ENCODE measurements around the gene MATCAP1.

- TF ChIP-seq CUX1 (IDR thresholded peaks at IDR 0.05; ENCODE audit: insufficient replicate concordance, low read depth, low read length) = no peak
- TF ChIP-seq EP300 (IDR thresholded peaks at IDR 0.05; ENCODE audit: borderline replicate concordance in 1 of 2, control insufficient read depth in 1 of 2, low read depth in 2 of 2, low read length in 2 of 2) = no peak
- TF ChIP-seq CTCF (IDR thresholded peaks at IDR 0.05 in 2 of 3, conservative IDR thresholded peaks at IDR 0.05 in 1 of 3; ENCODE audit: control insufficient read depth in 2 of 3, extremely low read depth in 1 of 3, insufficient read depth in 1 of 3, low read depth in 3 of 3, low read length in 3 of 3) = no peak
- TF ChIP-seq ATF7 (IDR thresholded peaks at IDR 0.05; ENCODE audit: low read depth) = no peak
- no peak for TF ChIP-seq PAX5 (IDR thresholded peaks at IDR 0.05; ENCODE audit: borderline replicate concordance, low read depth, low read length)
- no peak for TF ChIP-seq MXI1 (IDR thresholded peaks at IDR 0.05; ENCODE audit: low read depth, low read length)
- no peak for TF ChIP-seq JUND (IDR thresholded peaks at IDR 0.05; ENCODE audit: low read depth, low read length)
- no peak for TF ChIP-seq ZBED1 (IDR thresholded peaks at IDR 0.05; ENCODE audit: borderline replicate concordance)
- TF ChIP-seq SKIL (IDR thresholded peaks at IDR 0.05; ENCODE audit: low read depth, poor library complexity, severe bottlenecking) = no peak
- TF ChIP-seq, protein P1, sequence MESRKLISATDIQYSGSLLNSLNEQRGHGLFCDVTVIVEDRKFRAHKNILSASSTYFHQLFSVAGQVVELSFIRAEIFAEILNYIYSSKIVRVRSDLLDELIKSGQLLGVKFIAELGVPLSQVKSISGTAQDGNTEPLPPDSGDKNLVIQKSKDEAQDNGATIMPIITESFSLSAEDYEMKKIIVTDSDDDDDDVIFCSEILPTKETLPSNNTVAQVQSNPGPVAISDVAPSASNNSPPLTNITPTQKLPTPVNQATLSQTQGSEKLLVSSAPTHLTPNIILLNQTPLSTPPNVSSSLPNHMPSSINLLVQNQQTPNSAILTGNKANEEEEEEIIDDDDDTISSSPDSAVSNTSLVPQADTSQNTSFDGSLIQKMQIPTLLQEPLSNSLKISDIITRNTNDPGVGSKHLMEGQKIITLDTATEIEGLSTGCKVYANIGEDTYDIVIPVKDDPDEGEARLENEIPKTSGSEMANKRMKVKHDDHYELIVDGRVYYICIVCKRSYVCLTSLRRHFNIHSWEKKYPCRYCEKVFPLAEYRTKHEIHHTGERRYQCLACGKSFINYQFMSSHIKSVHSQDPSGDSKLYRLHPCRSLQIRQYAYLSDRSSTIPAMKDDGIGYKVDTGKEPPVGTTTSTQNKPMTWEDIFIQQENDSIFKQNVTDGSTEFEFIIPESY (IDR thresholded peaks at IDR 0.05) = no peak
- TF ChIP-seq, protein P2, sequence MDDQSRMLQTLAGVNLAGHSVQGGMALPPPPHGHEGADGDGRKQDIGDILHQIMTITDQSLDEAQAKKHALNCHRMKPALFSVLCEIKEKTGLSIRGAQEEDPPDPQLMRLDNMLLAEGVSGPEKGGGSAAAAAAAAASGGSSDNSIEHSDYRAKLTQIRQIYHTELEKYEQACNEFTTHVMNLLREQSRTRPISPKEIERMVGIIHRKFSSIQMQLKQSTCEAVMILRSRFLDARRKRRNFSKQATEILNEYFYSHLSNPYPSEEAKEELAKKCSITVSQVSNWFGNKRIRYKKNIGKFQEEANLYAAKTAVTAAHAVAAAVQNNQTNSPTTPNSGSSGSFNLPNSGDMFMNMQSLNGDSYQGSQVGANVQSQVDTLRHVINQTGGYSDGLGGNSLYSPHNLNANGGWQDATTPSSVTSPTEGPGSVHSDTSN (IDR thresholded peaks at IDR 0.05; ENCODE audit: insufficient replicate concordance, low read depth, low read length) = no peak
- no peak for TF ChIP-seq ZNF207 (IDR thresholded peaks at IDR 0.05; ENCODE audit: borderline replicate concordance)
Measured at GRCh38 chr16:67223992-67224391, 40.2 kb upstream of the MATCAP1 start.
